Keratinocyte (primary cell): ENCODE data around the gene PATZ1. TPM values are rescaled to one million over a fixed set of nuclear protein-coding genes. Genes with fewer than 3 reads are reported as not detected.

Experiments used
- DNase-seq: peaks from one replicate; pipeline ENCODE4 v3.0.0-alpha.2; 2011; ENCODE audit warnings: low read depth, missing footprints, low spot score
- FAIRE-seq: peaks from 2 replicates; lab custom pipeline; 2011; peaks lifted over from hg19 to GRCh38; lab: Jason Lieb, UNC
- H2AFZ ChIP-seq: 2 replicates; pipeline ENCODE4 v1.6.0; 2012; ENCODE audit warnings: low read length, control low read depth, inconsistent platforms; ENCODE audit not compliant: control insufficient read depth
- H3K27ac ChIP-seq: 2 replicates; pipeline ENCODE4 v1.5.1; 2011; ENCODE audit warnings: low read length; ENCODE audit not compliant: control insufficient read depth, insufficient read depth
- H3K27me3 ChIP-seq: 3 replicates; pipeline ENCODE4 v1.6.0; 2011; ENCODE audit warnings: low read length; ENCODE audit not compliant: control insufficient read depth, insufficient read depth; ENCODE audit errors: extremely low read depth
- H3K36me3 ChIP-seq, 2 experiments: 2 replicates in 1 of 2; 3 replicates in 1 of 2; pipeline ENCODE4 v1.5.1; 2011; ENCODE audit warnings: low read length in 2 of 2, mild to moderate bottlenecking in 1 of 2; ENCODE audit not compliant: control insufficient read depth in 2 of 2, insufficient read depth in 2 of 2; ENCODE audit errors: extremely low read depth in 1 of 2
- H3K4me1 ChIP-seq: 3 replicates; pipeline ENCODE4 v1.5.1; 2011; ENCODE audit warnings: low read length; ENCODE audit not compliant: control insufficient read depth, insufficient read depth; ENCODE audit errors: extremely low read depth
- H3K4me2 ChIP-seq: 3 replicates; pipeline ENCODE4 v1.6.0; 2011; ENCODE audit warnings: low read depth, low read length; ENCODE audit not compliant: control insufficient read depth, insufficient read depth; ENCODE audit errors: extremely low read depth
- H3K4me3 ChIP-seq, 3 experiments: fragments of 200-600 bp in 1 of 3; sonication (generic) in 1 of 3; 2 replicates in 2 of 3; 3 replicates in 1 of 3; pipeline ENCODE4 v1.5.1; 2011 to 2016; ENCODE audit warnings: low read length in 3 of 3, mild to moderate bottlenecking in 3 of 3, control low read depth in 2 of 3, inconsistent platforms in 1 of 3, low read depth in 1 of 3, mixed read lengths in 1 of 3, mixed run types in 1 of 3, moderate library complexity in 1 of 3; ENCODE audit not compliant: control insufficient read depth in 2 of 3, insufficient read depth in 2 of 3; ENCODE audit errors: extremely low read depth in 1 of 3
- H3K79me2 ChIP-seq: 2 replicates; pipeline ENCODE4 v1.6.0; 2012; ENCODE audit warnings: low read length; ENCODE audit not compliant: control insufficient read depth, insufficient read depth
- H3K9ac ChIP-seq: 3 replicates; pipeline ENCODE4 v1.6.0; 2011; ENCODE audit warnings: low read length; ENCODE audit not compliant: control insufficient read depth, insufficient read depth; ENCODE audit errors: extremely low read depth
- H3K9me1 ChIP-seq: 3 replicates; pipeline ENCODE4 v1.6.0; 2011; ENCODE audit warnings: low read length; ENCODE audit not compliant: control insufficient read depth, insufficient read depth; ENCODE audit errors: extremely low read depth
- H3K9me3 ChIP-seq: 2 replicates; pipeline ENCODE4 v1.5.1; 2012; ENCODE audit warnings: low read depth, low read length; ENCODE audit not compliant: control insufficient read depth
- H4K20me1 ChIP-seq: 3 replicates; pipeline ENCODE4 v1.6.0; 2011; ENCODE audit warnings: low read length; ENCODE audit not compliant: control insufficient read depth, insufficient read depth; ENCODE audit errors: extremely low read depth
- EZH2 ChIP-seq: IDR thresholded peaks from one replicate; pipeline ENCODE4 v1.6.1; 2012; ENCODE audit warnings: inconsistent platforms, mild to moderate bottlenecking, low read length, moderate library complexity
- dilution Hi-C: fragments of 300-500 bp; cut with MboI; formaldehyde crosslinking; loops from one replicate; pipeline ENCODE4 v1.7.0; 2020; ENCODE audit warnings: low sequenced_read_pairs; ENCODE audit not compliant: extremely low pct_ligation_motif_present
- polyA plus RNA-seq, 5 experiments: library from polyadenylated mRNA; depleted of rRNA in 3 of 5; stranded (reverse) in 3 of 5; stranded (forward) in 1 of 5; unstranded in 1 of 5; fragments of >200 nt; gene quantifications; 1 replicate in 1 of 5; 2 replicates in 3 of 5; 3 replicates in 1 of 5; pipeline versions ENCODE4 v1.2.1 to v1.2.3, GENCODE V29; 2011 to 2012; ENCODE audit warnings: missing spikeins in 2 of 5, low read depth in 1 of 5, low replicate concordance in 1 of 5
- TF ChIP-seq, protein P1 (sequence below), 3 experiments: IDR thresholded peaks in 1 of 3; conservative IDR thresholded peaks in 1 of 3; optimal IDR thresholded peaks in 1 of 3; 2 replicates in 2 of 3; 3 replicates in 1 of 3; pipeline versions ENCODE3 to v1.5.1; 2011; ENCODE audit warnings: low read length in 3 of 3, mild to moderate bottlenecking in 3 of 3, moderate library complexity in 2 of 3, control low read depth in 1 of 3, inconsistent platforms in 1 of 3; ENCODE audit not compliant: insufficient read depth in 2 of 3; ENCODE audit errors: extremely low read depth in 1 of 3

The PATZ1 gene
- polyA plus RNA-seq, 1 donor (not counting 4 experiments of a cell fraction or from before 2014, with no cell fraction given) = 3.4 TPM

DNA sequence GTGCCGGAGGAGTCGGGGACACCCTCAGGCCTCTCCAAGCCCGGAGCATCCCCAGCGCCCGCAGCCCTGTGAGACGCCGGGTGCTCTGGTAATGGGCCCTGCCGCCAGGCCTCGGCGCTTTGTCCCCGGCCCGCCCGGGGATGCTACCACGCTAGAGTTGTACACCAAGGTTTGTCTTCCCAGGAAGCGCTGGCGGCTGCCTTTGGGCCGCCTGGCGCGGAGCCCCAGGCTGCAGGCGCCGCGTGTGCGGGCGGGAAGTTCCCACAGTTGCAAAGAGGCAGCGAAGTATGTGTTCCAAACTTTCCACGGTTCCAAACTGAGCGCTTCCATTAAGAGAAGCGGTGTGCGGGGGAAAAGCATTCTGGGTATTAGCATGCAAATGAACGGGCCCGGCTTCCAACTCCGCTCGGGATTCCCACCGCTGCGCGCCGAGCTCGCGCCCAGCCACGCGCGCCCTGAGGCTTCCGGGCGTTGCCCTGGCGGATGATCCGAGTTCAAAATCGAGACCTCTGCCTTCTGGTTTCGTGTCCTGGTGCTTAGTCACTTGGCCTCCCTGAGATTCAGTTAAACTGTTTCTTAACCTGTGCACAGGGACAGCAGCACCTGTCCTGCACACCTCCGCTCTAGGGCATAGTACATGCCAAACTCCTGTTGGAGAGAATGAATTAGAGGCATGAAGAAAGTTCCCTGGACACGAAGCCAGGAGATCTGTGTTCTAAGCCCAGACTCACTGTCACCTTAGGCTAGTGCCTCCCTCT lies 1.3 kb upstream of the PATZ1 start:
- Histone ChIP-seq H3K9me3 (no peaks in the 10 kb centered on the region), H3K4me2 (peak overlapping the region; percentile 62), H3K4me1 (peaks cover 31% of the 10 kb centered on the region), H3K9ac (peak overlapping the region; percentile 77), H3K4me3 (peak overlapping the region; percentile 50 to 69 (median 69)), H3K36me3 (peaks cover 0 to 3% of the 10 kb centered on the region in 2 experiments), H2AFZ (peak overlapping the region; percentile 8), H3K9me1 (no peaks in the 10 kb centered on the region), H3K27ac (peak overlapping the region; percentile 54), H3K27me3 (no peaks in the 10 kb centered on the region), H3K79me2 (peaks cover 4% of the 10 kb centered on the region), H4K20me1 (peaks cover 4% of the 10 kb centered on the region)
- TF ChIP-seq, protein P1, sequence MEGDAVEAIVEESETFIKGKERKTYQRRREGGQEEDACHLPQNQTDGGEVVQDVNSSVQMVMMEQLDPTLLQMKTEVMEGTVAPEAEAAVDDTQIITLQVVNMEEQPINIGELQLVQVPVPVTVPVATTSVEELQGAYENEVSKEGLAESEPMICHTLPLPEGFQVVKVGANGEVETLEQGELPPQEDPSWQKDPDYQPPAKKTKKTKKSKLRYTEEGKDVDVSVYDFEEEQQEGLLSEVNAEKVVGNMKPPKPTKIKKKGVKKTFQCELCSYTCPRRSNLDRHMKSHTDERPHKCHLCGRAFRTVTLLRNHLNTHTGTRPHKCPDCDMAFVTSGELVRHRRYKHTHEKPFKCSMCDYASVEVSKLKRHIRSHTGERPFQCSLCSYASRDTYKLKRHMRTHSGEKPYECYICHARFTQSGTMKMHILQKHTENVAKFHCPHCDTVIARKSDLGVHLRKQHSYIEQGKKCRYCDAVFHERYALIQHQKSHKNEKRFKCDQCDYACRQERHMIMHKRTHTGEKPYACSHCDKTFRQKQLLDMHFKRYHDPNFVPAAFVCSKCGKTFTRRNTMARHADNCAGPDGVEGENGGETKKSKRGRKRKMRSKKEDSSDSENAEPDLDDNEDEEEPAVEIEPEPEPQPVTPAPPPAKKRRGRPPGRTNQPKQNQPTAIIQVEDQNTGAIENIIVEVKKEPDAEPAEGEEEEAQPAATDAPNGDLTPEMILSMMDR (optimal IDR thresholded peaks at IDR 0.05 in 1 of 3, IDR thresholded peaks at IDR 0.05 in 1 of 3, conservative IDR thresholded peaks at IDR 0.05 in 1 of 3; ENCODE audit: extremely low read depth in 1 of 3, insufficient read depth in 2 of 3, low read length in 3 of 3) = no peak
- no peak for TF ChIP-seq EZH2
- DNase-seq = no peak
- dilution Hi-C loops = no loop called here
- FAIRE-seq = peak; percentile 75

DNA sequence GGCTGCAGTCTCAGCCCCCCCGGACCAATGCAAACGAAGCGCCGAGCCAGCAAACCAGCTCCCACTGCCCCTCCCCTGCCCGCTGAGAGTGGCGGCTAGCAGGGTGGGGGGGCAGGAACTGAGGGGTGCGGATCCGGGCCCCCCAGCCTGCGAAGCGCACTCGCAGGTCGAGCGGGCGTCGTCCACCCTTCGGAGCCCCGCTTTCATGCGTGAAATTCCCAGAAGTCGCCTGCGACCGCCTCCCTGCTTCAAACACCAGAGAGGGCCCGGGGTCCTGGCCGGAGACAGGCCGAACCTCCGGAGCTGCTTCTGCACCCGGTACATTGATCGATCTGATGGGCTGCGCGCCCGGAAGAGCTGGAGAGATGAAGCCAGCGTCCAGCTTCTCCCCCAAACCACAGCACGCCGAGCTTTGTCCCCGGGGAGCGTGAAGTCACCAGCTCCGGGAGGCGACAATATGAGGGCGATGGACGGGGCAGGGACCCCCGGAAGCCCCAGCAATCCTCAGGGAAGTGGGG lies 646 bp upstream of the PATZ1 start:
- H3K4me1 ChIP-seq = peaks cover 31% of the 10 kb centered on the region
- FAIRE-seq = no peak
- peak overlapping the region; percentile 77 for H3K9ac ChIP-seq
- dilution Hi-C loops = no loop called here
- H2AFZ ChIP-seq = peak overlapping the region; percentile 8
- peaks cover 4% of the 10 kb centered on the region for H4K20me1 ChIP-seq
- no peaks in the 10 kb centered on the region for H3K27me3 ChIP-seq
- H3K36me3 ChIP-seq = peaks cover 0 to 3% of the 10 kb centered on the region in 2 experiments
- no peak for TF ChIP-seq EZH2
- TF ChIP-seq, protein P1 (optimal IDR thresholded peaks at IDR 0.05 in 1 of 3, IDR thresholded peaks at IDR 0.05 in 1 of 3, conservative IDR thresholded peaks at IDR 0.05 in 1 of 3; ENCODE audit: extremely low read depth in 1 of 3, insufficient read depth in 2 of 3, low read length in 3 of 3) = no peak
- peak overlapping the region; percentile 62 for H3K4me2 ChIP-seq
- peak overlapping the region; percentile 50 to 69 (median 69) for H3K4me3 ChIP-seq
- DNase-seq = no peak
- H3K9me1 ChIP-seq = no peaks in the 10 kb centered on the region
- no peaks in the 10 kb centered on the region for H3K9me3 ChIP-seq
- H3K79me2 ChIP-seq = peaks cover 4% of the 10 kb centered on the region
- peak overlapping the region; percentile 54 for H3K27ac ChIP-seq
